Osteocyte (in vitro differentiated cells): Measurements from ENCODE around the gene PCDHGB1. TPM values are rescaled to one million over a fixed set of nuclear protein-coding genes. Genes with fewer than 3 reads are reported as not detected.
"Not testable (repeated sequence)": the region's sequence is repeated elsewhere in the genome, so short reads cannot be mapped to it uniquely, and the experiment has no call there.

Experiments
- DNase-seq: peaks from one replicate; pipeline ENCODE4 v3.0.0; 2021; ENCODE audit warnings: mixed read lengths; ENCODE audit not compliant: unreplicated experiment; ENCODE audit errors: extremely low spot score
- H3K27ac Mint-ChIP-seq: one replicate; pipeline ENCODE4 v1.8.0; 2021; ENCODE audit warnings: mild to moderate bottlenecking, mixed read lengths; ENCODE audit not compliant: unreplicated experiment
- H3K27me3 Mint-ChIP-seq: one replicate; pipeline ENCODE4 v1.8.0; 2021; ENCODE audit warnings: mixed read lengths; ENCODE audit not compliant: unreplicated experiment
- H3K36me3 Mint-ChIP-seq: one replicate; pipeline ENCODE4 v1.8.0; 2021; ENCODE audit warnings: mixed read lengths; ENCODE audit not compliant: unreplicated experiment
- H3K4me1 Mint-ChIP-seq: one replicate; pipeline ENCODE4 v1.8.0; 2021; ENCODE audit warnings: mixed read lengths; ENCODE audit not compliant: unreplicated experiment
- H3K4me3 Mint-ChIP-seq: one replicate; pipeline ENCODE4 v1.8.0; 2021; ENCODE audit warnings: mild to moderate bottlenecking, moderate library complexity, mixed read lengths; ENCODE audit not compliant: unreplicated experiment
- H3K9me3 Mint-ChIP-seq: one replicate; pipeline ENCODE4 v1.8.0; 2021; ENCODE audit warnings: mixed read lengths; ENCODE audit not compliant: unreplicated experiment
- long read RNA-seq: library from polyadenylated mRNA; unstranded; transcript quantifications from one replicate; pipeline ENCODE4 v2.0.0, GENCODE V29; 2021
- total RNA-seq: library from RNA; stranded (reverse); gene quantifications from 2 replicates; pipeline ENCODE4 v1.2.1, GENCODE V29; 2021
- TF ChIP-seq, protein P1 (sequence below): fragments of 200-600 bp; sonication (generic); IDR thresholded peaks from 2 replicates; pipeline ENCODE4 v1.5.0; 2021; ENCODE audit warnings: antibody characterized with exemption, mild to moderate bottlenecking, moderate library complexity

PCDHGB1 gene
- 1.4 and 1.8 TPM in 2 replicates for total RNA-seq
- long read RNA-seq, partial matches to known transcripts, result 0 of 1 reads
- long read RNA-seq, other reads (novel, unspliced or antisense), result 0 of 1 reads

DNA sequence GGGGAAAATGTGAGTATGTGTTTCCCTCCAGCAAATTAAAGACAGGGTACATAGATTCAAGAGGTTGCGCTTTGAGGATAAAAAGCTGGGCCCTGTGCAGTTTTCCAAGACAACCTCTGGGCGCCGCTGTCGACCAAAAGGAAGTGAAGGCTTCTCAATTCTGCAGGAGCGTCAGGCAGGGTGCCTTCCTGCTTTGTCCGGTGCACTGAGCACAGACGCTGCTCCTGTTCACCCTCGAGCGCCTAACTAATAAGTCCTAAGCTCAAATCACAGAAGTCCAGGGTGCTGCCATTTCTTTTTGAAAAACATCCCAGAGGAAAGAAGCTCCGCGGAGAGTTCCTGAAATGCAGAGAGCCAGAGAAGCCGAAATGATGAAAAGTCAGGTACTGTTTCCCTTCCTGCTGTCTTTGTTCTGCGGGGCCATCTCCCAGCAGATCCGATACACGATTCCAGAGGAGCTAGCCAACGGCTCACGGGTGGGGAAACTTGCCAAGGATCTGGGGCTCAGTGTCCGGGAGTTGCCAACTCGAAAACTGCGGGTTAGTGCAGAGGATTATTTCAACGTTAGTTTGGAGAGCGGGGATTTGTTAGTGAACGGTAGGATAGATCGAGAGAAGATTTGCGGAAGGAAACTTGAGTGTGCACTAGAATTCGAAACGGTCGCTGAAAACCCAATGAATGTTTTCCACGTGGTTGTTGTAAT lies at the start of gene PCDHGB1:
PCDHGB1 (plus strand) TSS at position 183 of the 703 bp plus-strand sequence; CDS start at position 345, 162 bp downstream.
- DNase-seq, result no peak
- Mint-ChIP-seq H3K27me3 (no peaks in the 10 kb centered on the region), H3K4me3 (no peak within 1 kb of the TSS), H3K9me3 (peaks cover 25% of the 10 kb centered on the region), H3K4me1 (peaks cover 1% of the 10 kb centered on the region), H3K36me3 (peaks cover 1% of the 10 kb centered on the region), H3K27ac (no peak within 1 kb of the TSS)
- TF ChIP-seq, protein P1, sequence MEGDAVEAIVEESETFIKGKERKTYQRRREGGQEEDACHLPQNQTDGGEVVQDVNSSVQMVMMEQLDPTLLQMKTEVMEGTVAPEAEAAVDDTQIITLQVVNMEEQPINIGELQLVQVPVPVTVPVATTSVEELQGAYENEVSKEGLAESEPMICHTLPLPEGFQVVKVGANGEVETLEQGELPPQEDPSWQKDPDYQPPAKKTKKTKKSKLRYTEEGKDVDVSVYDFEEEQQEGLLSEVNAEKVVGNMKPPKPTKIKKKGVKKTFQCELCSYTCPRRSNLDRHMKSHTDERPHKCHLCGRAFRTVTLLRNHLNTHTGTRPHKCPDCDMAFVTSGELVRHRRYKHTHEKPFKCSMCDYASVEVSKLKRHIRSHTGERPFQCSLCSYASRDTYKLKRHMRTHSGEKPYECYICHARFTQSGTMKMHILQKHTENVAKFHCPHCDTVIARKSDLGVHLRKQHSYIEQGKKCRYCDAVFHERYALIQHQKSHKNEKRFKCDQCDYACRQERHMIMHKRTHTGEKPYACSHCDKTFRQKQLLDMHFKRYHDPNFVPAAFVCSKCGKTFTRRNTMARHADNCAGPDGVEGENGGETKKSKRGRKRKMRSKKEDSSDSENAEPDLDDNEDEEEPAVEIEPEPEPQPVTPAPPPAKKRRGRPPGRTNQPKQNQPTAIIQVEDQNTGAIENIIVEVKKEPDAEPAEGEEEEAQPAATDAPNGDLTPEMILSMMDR, result peak; percentile 33

DNA sequence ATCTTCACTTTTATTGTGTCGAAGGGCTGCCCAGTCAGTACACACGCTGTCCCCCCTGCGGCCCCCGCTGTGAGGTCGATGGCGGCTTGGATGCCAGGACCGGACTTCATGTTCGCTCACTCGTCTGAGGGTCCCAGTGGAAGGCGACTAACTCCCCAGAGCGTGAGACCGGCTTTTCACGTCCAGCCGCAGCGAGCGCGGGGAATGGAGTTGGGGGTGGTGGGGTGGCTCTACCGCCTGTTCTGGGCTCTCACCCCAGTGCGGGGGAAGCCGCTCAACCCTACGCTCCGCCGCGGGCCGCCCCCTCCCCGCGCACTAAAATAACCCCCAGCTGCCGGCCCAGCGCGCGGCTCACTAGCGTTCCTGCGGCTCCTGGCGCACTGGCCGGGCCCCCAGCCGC lies 46.1 kb upstream of the PCDHGB1 start, which contains the start of gene SLC25A2:
SLC25A2 (minus strand) TSS at position 294 of the 400 bp plus-strand sequence; CDS start at position 110, 184 bp downstream.
- no peak for DNase-seq
- no peak within 1 kb of the TSS for H3K4me3 Mint-ChIP-seq
- peaks cover 19% of the 10 kb centered on the region for H3K36me3 Mint-ChIP-seq
- no peaks in the 10 kb centered on the region for H3K27me3 Mint-ChIP-seq
- no peaks in the 10 kb centered on the region for H3K4me1 Mint-ChIP-seq
- TF ChIP-seq, protein P1, result no peak
- peaks cover 32% of the 10 kb centered on the region for H3K9me3 Mint-ChIP-seq
- no peak within 1 kb of the TSS for H3K27ac Mint-ChIP-seq

DNA sequence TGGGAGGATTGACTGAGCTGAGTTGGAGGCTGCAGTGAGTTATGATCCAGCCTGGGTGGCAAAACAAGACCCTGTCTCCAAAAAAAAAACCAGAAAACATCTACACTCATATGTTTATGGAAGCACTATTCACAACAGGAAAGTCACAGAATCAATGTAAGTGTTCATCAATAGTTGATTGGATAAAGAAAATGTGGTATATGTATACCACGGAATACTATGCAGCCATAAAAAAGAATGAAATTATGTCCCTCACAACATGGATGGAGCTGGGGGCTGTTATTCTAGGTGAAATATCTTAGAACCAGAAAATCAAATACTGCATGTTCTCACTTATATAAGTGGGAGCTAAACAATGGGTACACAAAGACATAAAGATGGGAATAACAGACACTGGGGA lies 43.3 kb upstream of the PCDHGB1 start:
- Mint-ChIP-seq H3K27me3 (no peaks in the 10 kb centered on the region), H3K36me3 (peaks cover 33% of the 10 kb centered on the region), H3K4me3 (no peak overlapping the region), H3K4me1 (no peaks in the 10 kb centered on the region), H3K27ac (no peak overlapping the region), H3K9me3 (peaks cover 35% of the 10 kb centered on the region)
- no peak for DNase-seq
- TF ChIP-seq, protein P1, result no peak

DNA sequence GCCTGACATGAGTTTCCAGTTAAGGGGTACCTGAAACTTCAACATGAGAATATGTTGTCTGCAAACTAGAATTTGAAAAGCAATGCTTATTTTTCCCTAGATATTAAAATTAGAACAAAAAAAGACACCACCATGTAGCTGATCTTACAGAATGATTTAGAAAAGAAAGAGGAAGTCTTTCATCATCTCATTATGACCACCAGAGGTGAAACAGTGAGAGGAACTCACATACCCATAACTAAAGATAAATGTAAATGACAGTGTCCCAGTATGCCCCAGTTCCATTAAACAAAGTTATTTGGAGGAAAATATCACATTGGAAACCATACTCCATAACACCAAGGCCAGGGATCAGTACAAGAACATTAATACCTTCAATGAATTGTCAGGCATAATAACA lies 36.2 kb upstream of the PCDHGB1 start:
- peaks cover 55% of the 10 kb centered on the region for H3K9me3 Mint-ChIP-seq
- no peak overlapping the region for H3K27ac Mint-ChIP-seq
- H3K36me3 Mint-ChIP-seq, result peaks cover 81% of the 10 kb centered on the region
- H3K27me3 Mint-ChIP-seq, result no peaks in the 10 kb centered on the region
- TF ChIP-seq, protein P1, result no peak
- H3K4me1 Mint-ChIP-seq, result peaks cover 1% of the 10 kb centered on the region
- DNase-seq, result no peak
- H3K4me3 Mint-ChIP-seq, result no peak overlapping the region

DNA sequence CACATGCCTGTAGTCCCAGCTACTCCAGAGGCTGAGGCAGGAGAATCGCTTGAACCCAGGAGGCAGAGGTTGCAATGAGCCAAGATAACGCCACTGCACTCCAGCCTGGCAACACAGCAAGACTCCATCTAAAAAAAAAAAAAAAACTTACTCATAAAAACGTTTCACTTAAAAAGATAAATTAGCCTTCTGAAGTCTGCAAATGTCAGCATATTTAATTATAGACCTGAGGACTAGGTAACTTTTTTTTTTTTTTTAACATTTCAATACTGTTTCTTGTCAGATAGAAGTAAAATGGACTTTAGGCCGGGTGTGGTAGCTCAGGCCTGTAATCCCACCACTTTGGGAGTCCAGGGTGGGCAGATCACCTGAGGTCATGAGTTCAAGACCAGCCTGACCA lies 32.9 kb upstream of the PCDHGB1 start:
- H3K4me3 Mint-ChIP-seq, H3K27ac Mint-ChIP-seq: not testable (repeated sequence)

More for the DNA sequence above, 32.9 kb upstream of the PCDHGB1 start:
- H3K4me1 Mint-ChIP-seq, result peaks cover 12% of the 10 kb centered on the region
- H3K9me3 Mint-ChIP-seq, result peaks cover 62% of the 10 kb centered on the region
- H3K27me3 Mint-ChIP-seq, DNase-seq: not testable (repeated sequence)
- H3K36me3 Mint-ChIP-seq, result peaks cover 88% of the 10 kb centered on the region
